Fibroblast of peridontal ligament (primary cell): Measurements from ENCODE around the gene MS4A6E.
"Not testable (repeated sequence)": the region's sequence is repeated elsewhere in the genome, so short reads cannot be mapped to it uniquely, and the experiment has no call there.

Source experiments
- DNase-seq: peaks from one replicate; pipeline ENCODE4 v3.0.0-alpha.2; 2010; ENCODE audit errors: extremely low read depth

MS4A6E gene

GRCh38 chr11:60326955-60327354 lies at the start of gene MS4A6E:
Gene MS4A6E (plus strand): TSS chr11:60327255. CDS start chr11:60334896, 7,641 bp downstream.
- no peak for DNase-seq

GRCh38 chr11:60280412-60280811 lies 46.6 kb upstream of the MS4A6E start, which contains the start of gene MS4A4A:
Gene MS4A4A (plus strand): TSS chr11:60280666. CDS start chr11:60280676, 10 bp downstream.
- no peak for DNase-seq

GRCh38 chr11:60281485-60281884 lies 45.6 kb upstream of the MS4A6E start:
- no peak for DNase-seq

GRCh38 chr11:60282286-60282685 lies 44.8 kb upstream of the MS4A6E start:
- no peak for DNase-seq

- not testable (repeated sequence) for DNase-seq
These were observed 41.5 kb upstream of the MS4A6E start for GRCh38 chr11:60285411-60286126.

- no peak for DNase-seq
These were observed 38.5 kb upstream of the MS4A6E start for GRCh38 chr11:60288531-60288930.

GRCh38 chr11:60292145-60292544 lies 34.9 kb upstream of the MS4A6E start:
- no peak for DNase-seq

- no peak for DNase-seq
These were observed 25.9 kb upstream of the MS4A6E start for GRCh38 chr11:60301178-60301577.

GRCh38 chr11:60301884-60302283 lies 25.2 kb upstream of the MS4A6E start:
- not testable (repeated sequence) for DNase-seq

GRCh38 chr11:60303661-60304060 lies 23.4 kb upstream of the MS4A6E start:
- no peak for DNase-seq

- no peak for DNase-seq
These were observed 21.0 kb upstream of the MS4A6E start for GRCh38 chr11:60305906-60306619.

- no peak for DNase-seq
These were observed 19.4 kb upstream of the MS4A6E start for GRCh38 chr11:60307507-60308195.

- no peak for DNase-seq
These were observed 16.6 kb upstream of the MS4A6E start for GRCh38 chr11:60310407-60310998.

GRCh38 chr11:60314635-60315321 lies 12.3 kb upstream of the MS4A6E start:
- DNase-seq, result no peak

GRCh38 chr11:60315871-60316270 lies 11.2 kb upstream of the MS4A6E start:
- DNase-seq, result no peak

- DNase-seq, result no peak
These were observed 10.7 kb upstream of the MS4A6E start for GRCh38 chr11:60316317-60316716.

GRCh38 chr11:60318726-60319125 lies 8.3 kb upstream of the MS4A6E start:
- DNase-seq, result no peak

GRCh38 chr11:60321051-60321450 lies 6.0 kb upstream of the MS4A6E start:
- no peak for DNase-seq

GRCh38 chr11:60328460-60328859 lies 1.4 kb downstream of the MS4A6E start:
- DNase-seq, result no peak

- DNase-seq, result no peak
These were observed 5.8 kb downstream of the MS4A6E start for GRCh38 chr11:60332846-60333245.

GRCh38 chr11:60334005-60334620 lies 7.1 kb downstream of the MS4A6E start:
- peak; percentile 2 for DNase-seq
